HEK293 (cell line): ENCODE results near the gene ALOX12B.

ENCODE experiments used
- CTCF ChIA-PET: fragments of 350-600 bp; formaldehyde crosslinking; extraction: SDS; loops from one replicate; lab custom pipeline; 2021; ENCODE audit warnings: antibody characterized with exemption; lab: Yijun Ruan, JAX
- POLR2A ChIA-PET: fragments of 300-600 bp; formaldehyde crosslinking; extraction: SDS; loops from one replicate; lab custom pipeline; 2020; ENCODE audit warnings: antibody characterized with exemption, inconsistent platforms; lab: Yijun Ruan, JAX
- H3K27ac ChIP-seq: fragments of 200-500 bp; sonication (Bioruptor generic); 2 replicates; pipeline ENCODE4 v1.5.1; 2014; ENCODE audit warnings: low read depth, low read length, control low read depth, inconsistent platforms; ENCODE audit errors: extremely low read depth
- H3K36me3 ChIP-seq, 2 experiments: fragments of 200-500 bp in 1 of 2; sonication (Bioruptor generic) in 1 of 2; 1 replicate in 1 of 2; 2 replicates in 1 of 2; pipeline ENCODE4 v1.5.1; 2014 to 2017; ENCODE audit warnings: inconsistent platforms in 2 of 2, low read length in 2 of 2; ENCODE audit not compliant: control insufficient read depth in 2 of 2, insufficient read depth in 1 of 2
- H3K4me1 ChIP-seq: fragments of 200-500 bp; sonication (Bioruptor generic); 2 replicates; pipeline ENCODE4 v1.5.1; 2014; ENCODE audit warnings: mild to moderate bottlenecking, low read length, inconsistent platforms; ENCODE audit not compliant: control insufficient read depth, insufficient read depth
- H3K4me3 ChIP-seq: 2 replicates; pipeline ENCODE4 v1.5.1; 2011; ENCODE audit warnings: low read depth, mild to moderate bottlenecking, control low read depth, low read length, moderate library complexity
- H3K9me3 ChIP-seq: fragments of 200-500 bp; sonication (Bioruptor generic); 2 replicates; pipeline ENCODE4 v1.5.1; 2014; ENCODE audit warnings: low read depth, low read length, inconsistent platforms; ENCODE audit not compliant: control insufficient read depth, insufficient read depth
- EGR2 ChIP-seq: fragments of 450-650 bp; formaldehyde crosslinking; IDR thresholded peaks from 2 replicates; pipeline ENCODE4 v1.5.1; 2016; ENCODE audit warnings: low read depth, missing biosample characterization, missing genetic modification characterization
- OSR2 ChIP-seq: fragments of 450-650 bp; formaldehyde crosslinking; IDR thresholded peaks from 2 replicates; pipeline ENCODE4 v1.5.1; 2016; ENCODE audit warnings: missing biosample characterization, missing genetic modification characterization
- OVOL3 ChIP-seq: fragments of 450-650 bp; formaldehyde crosslinking; IDR thresholded peaks from 2 replicates; pipeline ENCODE4 v1.5.1; 2016; ENCODE audit warnings: missing biosample characterization, missing genetic modification characterization
- PRDM1 ChIP-seq: fragments of 450-650 bp; formaldehyde crosslinking; IDR thresholded peaks from 2 replicates; pipeline ENCODE4; 2016; ENCODE audit warnings: missing biosample characterization, missing genetic modification characterization
- REST ChIP-seq: fragments of 450-650 bp; formaldehyde crosslinking; IDR thresholded peaks from 2 replicates; pipeline ENCODE4 v1.5.1; 2016; ENCODE audit warnings: missing biosample characterization, missing genetic modification characterization
- SCRT2 ChIP-seq: fragments of 450-650 bp; formaldehyde crosslinking; IDR thresholded peaks from 2 replicates; pipeline ENCODE4 v1.5.1; 2016; ENCODE audit warnings: missing biosample characterization, missing genetic modification characterization
- SP7 ChIP-seq: fragments of 450-650 bp; formaldehyde crosslinking; IDR thresholded peaks from 2 replicates; pipeline ENCODE4 v1.5.1; 2016; ENCODE audit warnings: missing biosample characterization, missing genetic modification characterization
- ZBTB21 ChIP-seq: fragments of 450-650 bp; formaldehyde crosslinking; IDR thresholded peaks from 2 replicates; pipeline ENCODE4 v1.5.1; 2017; ENCODE audit warnings: missing biosample characterization, missing genetic modification characterization
- ZFHX2 ChIP-seq: fragments of 450-650 bp; formaldehyde crosslinking; conservative IDR thresholded peaks from 2 replicates; pipeline ENCODE4 v1.5.1; 2016; ENCODE audit warnings: missing biosample characterization, missing genetic modification characterization
- ZFP3 ChIP-seq: fragments of 450-650 bp; formaldehyde crosslinking; IDR thresholded peaks from 2 replicates; pipeline ENCODE4 v1.5.1; 2016; ENCODE audit warnings: low read depth, missing biosample characterization, missing genetic modification characterization
- ZFP41 ChIP-seq: fragments of 450-650 bp; formaldehyde crosslinking; IDR thresholded peaks from 2 replicates; pipeline ENCODE4 v1.5.1; 2016; ENCODE audit warnings: missing biosample characterization, missing genetic modification characterization, borderline replicate concordance
- ZFP69B ChIP-seq: fragments of 450-650 bp; formaldehyde crosslinking; IDR thresholded peaks from 2 replicates; pipeline ENCODE4 v1.5.1; 2016; ENCODE audit warnings: missing biosample characterization, missing genetic modification characterization
- ZNF10 ChIP-seq: fragments of 450-650 bp; formaldehyde crosslinking; IDR thresholded peaks from 2 replicates; pipeline ENCODE4 v1.5.1; 2017; ENCODE audit warnings: missing biosample characterization, missing genetic modification characterization
- ZNF140 ChIP-seq: fragments of 450-650 bp; formaldehyde crosslinking; IDR thresholded peaks from 2 replicates; pipeline ENCODE4 v1.5.1; 2016; ENCODE audit warnings: missing biosample characterization, missing genetic modification characterization
- ZNF174 ChIP-seq: fragments of 450-650 bp; formaldehyde crosslinking; IDR thresholded peaks from 2 replicates; pipeline ENCODE4 v1.5.0; 2017; ENCODE audit warnings: missing biosample characterization, mild to moderate bottlenecking, missing genetic modification characterization
- ZNF266 ChIP-seq: fragments of 450-650 bp; formaldehyde crosslinking; IDR thresholded peaks from 2 replicates; pipeline ENCODE4 v1.5.1; 2016; ENCODE audit warnings: missing biosample characterization, missing genetic modification characterization, low read depth
- ZNF292 ChIP-seq: fragments of 450-650 bp; formaldehyde crosslinking; IDR thresholded peaks from 2 replicates; pipeline ENCODE4 v1.5.1; 2016; ENCODE audit warnings: low read depth, missing biosample characterization, missing genetic modification characterization, borderline replicate concordance
- ZNF404 ChIP-seq: fragments of 450-650 bp; formaldehyde crosslinking; IDR thresholded peaks from 2 replicates; pipeline ENCODE4 v1.5.1; 2017; ENCODE audit warnings: missing biosample characterization, missing genetic modification characterization
- ZNF488 ChIP-seq: fragments of 450-650 bp; formaldehyde crosslinking; IDR thresholded peaks from 2 replicates; pipeline ENCODE4 v1.5.1; 2016; ENCODE audit warnings: missing biosample characterization, missing genetic modification characterization
- ZNF530 ChIP-seq: fragments of 450-650 bp; formaldehyde crosslinking; IDR thresholded peaks from 2 replicates; pipeline ENCODE4 v1.5.1; 2016; ENCODE audit warnings: low read depth, missing biosample characterization, missing genetic modification characterization
- ZNF600 ChIP-seq: fragments of 450-650 bp; formaldehyde crosslinking; IDR thresholded peaks from 2 replicates; pipeline ENCODE4 v1.5.1; 2016; ENCODE audit warnings: missing biosample characterization, missing genetic modification characterization
- ZNF626 ChIP-seq: fragments of 450-650 bp; sonication (Bioruptor Pico); formaldehyde crosslinking; IDR thresholded peaks from 2 replicates; pipeline ENCODE4 v1.5.1; 2018; ENCODE audit warnings: missing biosample characterization, missing genetic modification characterization, inconsistent platforms
- ZNF629 ChIP-seq: fragments of 450-650 bp; formaldehyde crosslinking; IDR thresholded peaks from 2 replicates; pipeline ENCODE4 v1.5.1; 2017; ENCODE audit warnings: missing biosample characterization, missing genetic modification characterization
- ZNF654 ChIP-seq: fragments of 450-650 bp; formaldehyde crosslinking; IDR thresholded peaks from 2 replicates; pipeline ENCODE4 v1.5.1; 2016; ENCODE audit warnings: low read depth, missing biosample characterization, missing genetic modification characterization
- ZNF677 ChIP-seq: fragments of 450-650 bp; IDR thresholded peaks from 2 replicates; pipeline ENCODE4 v1.5.0; 2018; ENCODE audit warnings: missing biosample characterization, mild to moderate bottlenecking, missing genetic modification characterization, moderate library complexity
- ZNF76 ChIP-seq: fragments of 450-650 bp; formaldehyde crosslinking; IDR thresholded peaks from 2 replicates; pipeline ENCODE4; 2016; ENCODE audit warnings: low read depth, missing biosample characterization, missing genetic modification characterization, borderline replicate concordance
- ZSCAN30 ChIP-seq: fragments of 450-650 bp; IDR thresholded peaks from 2 replicates; pipeline ENCODE4 v1.5.1; 2018; ENCODE audit warnings: missing biosample characterization, mild to moderate bottlenecking, missing genetic modification characterization, moderate library complexity
- ZXDB ChIP-seq: fragments of 450-650 bp; formaldehyde crosslinking; IDR thresholded peaks from 2 replicates; pipeline ENCODE4 v1.5.1; 2016; ENCODE audit warnings: missing biosample characterization, missing genetic modification characterization
- TF ChIP-seq, protein P1 (sequence below): fragments of 450-650 bp; formaldehyde crosslinking; IDR thresholded peaks from 2 replicates; pipeline ENCODE4 v1.5.1; 2016; ENCODE audit warnings: missing biosample characterization, missing genetic modification characterization
- TF ChIP-seq, protein P2 (sequence below): fragments of 450-650 bp; formaldehyde crosslinking; IDR thresholded peaks from 2 replicates; pipeline ENCODE4 v1.5.1; 2016; ENCODE audit warnings: missing biosample characterization, missing genetic modification characterization, low read depth

The ALOX12B gene

DNA sequence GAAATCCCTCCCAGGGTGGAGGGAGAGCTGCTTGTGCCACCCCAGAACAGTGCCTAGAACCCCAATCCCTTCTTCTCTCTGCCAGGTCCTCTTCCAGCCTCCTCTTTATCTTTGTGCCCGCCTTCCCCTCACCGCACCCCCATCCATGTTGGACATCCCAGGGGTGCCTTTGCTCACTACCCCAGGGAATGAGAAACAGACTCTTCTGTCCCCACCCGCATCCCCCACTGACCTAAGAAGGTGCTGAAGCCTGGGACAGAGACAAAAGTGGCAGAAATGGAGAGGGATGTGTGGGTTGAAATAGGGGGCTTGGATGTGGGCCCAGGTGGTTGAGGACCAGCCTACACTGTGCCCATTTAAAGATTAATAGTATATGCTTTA is 31.7 kb downstream of the ALOX12B start:
- Histone ChIP-seq H3K4me1 (no peaks in the 10 kb centered on the region), H3K4me3 (no peak overlapping the region), H3K9me3 (no peaks in the 10 kb centered on the region), H3K27ac (no peak overlapping the region), H3K36me3 (no peaks in the 10 kb centered on the region)
- TF ChIP-seq ZNF530 (tag by site-specific recombination) = no peak
- no peak for TF ChIP-seq REST (tag by site-specific recombination)
- no peak for TF ChIP-seq ZNF404 (tag by site-specific recombination)
- no peak for TF ChIP-seq ZNF626 (tag by site-specific recombination)
- no peak for TF ChIP-seq ZFP69B (tag by site-specific recombination)
- no peak for TF ChIP-seq ZNF600 (tag by site-specific recombination)
- TF ChIP-seq, protein P1, sequence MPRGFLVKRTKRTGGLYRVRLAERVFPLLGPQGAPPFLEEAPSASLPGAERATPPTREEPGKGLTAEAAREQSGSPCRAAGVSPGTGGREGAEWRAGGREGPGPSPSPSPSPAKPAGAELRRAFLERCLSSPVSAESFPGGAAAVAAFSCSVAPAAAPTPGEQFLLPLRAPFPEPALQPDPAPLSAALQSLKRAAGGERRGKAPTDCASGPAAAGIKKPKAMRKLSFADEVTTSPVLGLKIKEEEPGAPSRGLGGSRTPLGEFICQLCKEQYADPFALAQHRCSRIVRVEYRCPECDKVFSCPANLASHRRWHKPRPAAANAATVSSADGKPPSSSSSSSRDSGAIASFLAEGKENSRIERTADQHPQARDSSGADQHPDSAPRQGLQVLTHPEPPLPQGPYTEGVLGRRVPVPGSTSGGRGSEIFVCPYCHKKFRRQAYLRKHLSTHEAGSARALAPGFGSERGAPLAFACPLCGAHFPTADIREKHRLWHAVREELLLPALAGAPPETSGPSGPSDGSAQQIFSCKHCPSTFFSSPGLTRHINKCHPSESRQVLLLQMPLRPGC (tag by site-specific recombination) = no peak
- no peak for TF ChIP-seq ZNF292 (tag by site-specific recombination)
- no peak for TF ChIP-seq SCRT2
- TF ChIP-seq ZNF654 (tag by site-specific recombination) = no peak
- no peak for TF ChIP-seq ZFP41 (tag by site-specific recombination)
- no peak for TF ChIP-seq ZXDB (tag by site-specific recombination)
- no peak for TF ChIP-seq EGR2
- no peak for TF ChIP-seq PRDM1 (tag by site-specific recombination)
- no peak for TF ChIP-seq SP7 (tag by site-specific recombination)
- no peak for TF ChIP-seq ZFHX2 (tag by site-specific recombination)
- no peak for TF ChIP-seq OSR2 (tag by site-specific recombination)
- no peak for TF ChIP-seq ZSCAN30 (tag by site-specific recombination)
- POLR2A ChIA-PET = interaction anchor here (0.5 to 1.0 kb wide), 3 partner anchors 22 to 311 kb away, joined by 3 to 4 read pairs (median 3); no protein-coding TSS in a partner anchor
- CTCF ChIA-PET = interaction anchor here (0.6 to 7.9 kb wide), 19 partner anchors 9 to 1913 kb away, joined by 3 to 214 read pairs (median 18); partner anchors contain the start of genes ALOXE3 and RNF227

GRCh38 chr17:8053600-8053999 is 33.9 kb downstream of the ALOX12B start:
- Histone ChIP-seq H3K4me3 (no peak overlapping the region), H3K4me1 (no peaks in the 10 kb centered on the region), H3K27ac (no peak overlapping the region), H3K9me3 (no peaks in the 10 kb centered on the region), H3K36me3 (no peaks in the 10 kb centered on the region)
- ChIA-PET POLR2A (no interaction called here), CTCF (interaction anchor here (0.5 to 1.8 kb wide), 4 partner anchors 12 to 172 kb away, joined by 3 to 11 read pairs (median 4); no protein-coding TSS in a partner anchor)
- TF ChIP-seq ZNF677 (tag by site-specific recombination) (no peak), ZNF629 (peak; percentile 90), ZFP3 (no peak), ZNF174 (tag by site-specific recombination) (no peak), ZNF488 (no peak), ZNF10 (tag by site-specific recombination) (no peak), ZBTB21 (peak; percentile 88), OVOL3 (no peak), ZNF266 (tag by site-specific recombination) (no peak), ZNF140 (tag by site-specific recombination) (no peak), ZNF76 (tag by site-specific recombination) (no peak)
- TF ChIP-seq, protein P2, sequence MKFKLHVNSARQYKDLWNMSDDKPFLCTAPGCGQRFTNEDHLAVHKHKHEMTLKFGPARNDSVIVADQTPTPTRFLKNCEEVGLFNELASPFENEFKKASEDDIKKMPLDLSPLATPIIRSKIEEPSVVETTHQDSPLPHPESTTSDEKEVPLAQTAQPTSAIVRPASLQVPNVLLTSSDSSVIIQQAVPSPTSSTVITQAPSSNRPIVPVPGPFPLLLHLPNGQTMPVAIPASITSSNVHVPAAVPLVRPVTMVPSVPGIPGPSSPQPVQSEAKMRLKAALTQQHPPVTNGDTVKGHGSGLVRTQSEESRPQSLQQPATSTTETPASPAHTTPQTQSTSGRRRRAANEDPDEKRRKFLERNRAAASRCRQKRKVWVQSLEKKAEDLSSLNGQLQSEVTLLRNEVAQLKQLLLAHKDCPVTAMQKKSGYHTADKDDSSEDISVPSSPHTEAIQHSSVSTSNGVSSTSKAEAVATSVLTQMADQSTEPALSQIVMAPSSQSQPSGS (tag by site-specific recombination) = peak; percentile 65
